Stomach (tissue), 9 donors: ENCODE data around the gene PAK6. TPM values are rescaled to one million over a fixed set of nuclear protein-coding genes. Genes with fewer than 3 reads are reported as not detected.

Experiments
- DNase-seq, 2 donors: peaks; one replicate each; pipeline versions ENCODE4 v3.0.0 to v3.0.0-alpha.2; 2013 to 2019
- H3K27ac ChIP-seq, 5 donors: fragments of 200-600 bp in 4 of 5; sonication (generic) in 4 of 5; one replicate each; pipeline ENCODE4 v1.5.1; 2013 to 2019; ENCODE audit warnings: mild to moderate bottlenecking in 1 of 5, moderate library complexity in 1 of 5
- H3K27me3 ChIP-seq, 3 donors: fragments of 200-600 bp; sonication (generic); one replicate each; pipeline ENCODE4 v1.5.1; 2017 to 2019; ENCODE audit warnings: mixed run types in 1 of 3
- H3K36me3 ChIP-seq, 4 donors: fragments of 200-600 bp; sonication (generic); 1 replicate in 3 of 4; 2 replicates in 1 of 4; pipeline ENCODE4 v1.5.1; 2016 to 2019
- H3K4me1 ChIP-seq, 4 donors: fragments of 200-600 bp; sonication (generic); one replicate each; pipeline ENCODE4 v1.5.1; 2016 to 2019
- H3K4me3 ChIP-seq, 4 donors: fragments of 200-600 bp; sonication (generic) in 3 of 4; one replicate each; pipeline ENCODE4 v1.5.1; 2016 to 2019; ENCODE audit warnings: mild to moderate bottlenecking in 1 of 4
- H3K9me3 ChIP-seq, 4 donors: fragments of 200-600 bp; sonication (generic); one replicate each; pipeline ENCODE4 v1.5.1; 2016 to 2019
- EP300 ChIP-seq: sonication (generic); formaldehyde crosslinking; IDR thresholded peaks from one replicate; pipeline ENCODE4 v1.6.1; 2017; ENCODE audit warnings: antibody characterized with exemption
- POLR2A ChIP-seq, 4 donors: fragments of 450-650 bp; IDR thresholded peaks; one replicate each; pipeline ENCODE4 v1.6.1; 2016; ENCODE audit warnings: antibody characterized with exemption in 4 of 4, control low read depth in 2 of 4, mild to moderate bottlenecking in 1 of 4, moderate library complexity in 1 of 4
- POLR2AphosphoS5 ChIP-seq, 3 donors: sonication (generic); formaldehyde crosslinking; IDR thresholded peaks; one replicate each; pipeline ENCODE4 v1.6.1; 2016; ENCODE audit warnings: antibody characterized with exemption in 3 of 3
- WGBS, 5 donors: extraction: QIAGEN DNeasy Blood & Tissue Kit in 3 of 5; methylation state at CpG; one replicate each; pipeline versions ENCODE4 v1.1.5 to v1.1.7; 2013 to 2018; 5-methylcytosine and 5-hydroxymethylcytosine counted together
- intact Hi-C: fragments of 100-400 bp; cut with DNase I; formaldehyde crosslinking; loops from one replicate; pipeline ENCODE4 v1.15.1; 2023; ENCODE audit warnings: low total_unique reads
- polyA plus RNA-seq, 3 donors: library from polyadenylated mRNA; stranded (reverse); fragments of 200-250 nt; gene quantifications; one replicate each; pipeline ENCODE4 v1.2.3, GENCODE V29; 2013
- total RNA-seq, 5 donors: library from RNA; depleted of rRNA; stranded (reverse); fragments of >200 nt; gene quantifications; one replicate each; pipeline versions ENCODE4 v1.1.0 to v1.2.3, GENCODE V29; 2014 to 2016
- TF ChIP-seq, protein P1 (sequence below), 7 experiments: fragments of 450-650 bp in 4 of 7; fragments of 200-600 bp in 3 of 7; sonication (generic) in 3 of 7; IDR thresholded peaks; one replicate each; pipeline ENCODE4 v1.5.1; 2016 to 2019; ENCODE audit warnings: antibody characterized with exemption in 7 of 7, control low read depth in 2 of 7, mild to moderate bottlenecking in 1 of 7
- donor health status: healthy with polysubstance abuse.
- donor health status: Bipolar disorder and iron deficiency.
- donor health status: healthy.

PAK6 gene
- total and polyA plus RNA-seq, 8 donors = under 0.01 to 91.9 (median 6.2) TPM

DNA sequence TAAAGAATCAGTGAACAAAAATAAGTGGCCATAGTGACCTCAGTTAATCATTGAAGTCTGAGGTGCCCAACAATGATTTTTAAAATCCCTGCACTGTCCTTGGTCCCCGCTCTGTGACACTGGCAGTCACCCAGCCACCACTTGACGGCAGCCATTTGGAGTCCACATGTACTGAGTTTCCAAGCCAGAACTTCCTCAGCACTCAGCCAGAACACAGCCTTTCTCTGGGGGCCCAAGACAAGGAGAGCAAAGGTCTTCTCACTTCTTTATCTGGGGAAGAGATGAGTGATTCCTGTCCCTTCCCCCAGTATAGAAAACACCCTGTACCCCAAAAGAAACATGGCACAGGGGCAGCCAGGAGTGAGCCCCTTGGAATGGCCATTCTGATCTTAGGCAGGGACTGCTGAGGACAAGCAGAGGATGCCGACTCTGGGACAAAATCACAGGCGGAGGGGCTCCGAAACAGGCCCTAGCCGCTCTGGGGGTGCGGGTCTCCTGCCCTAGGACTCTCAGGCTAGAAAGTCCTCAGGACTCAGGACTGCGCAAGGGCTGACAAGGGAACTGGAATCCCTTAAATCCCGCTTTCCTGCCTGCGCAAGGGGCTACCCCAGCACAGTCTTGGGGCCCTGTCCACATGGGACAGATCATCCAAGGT lies 12.8 kb downstream of the PAK6 start:
- WGBS, 5 donors = 88 to 95% (median 89%) methylated on average over 5 to 10 of the region's 10 CpGs
- peaks cover 12 to 30% (median 24%) of the 10 kb centered on the region in 4 donors for H3K4me1 ChIP-seq
- intact Hi-C loops = no loop called here
- no peak for DNase-seq
- TF ChIP-seq POLR2AphosphoS5 (IDR thresholded peaks at IDR 0.05) (no peak), POLR2A (IDR thresholded peaks at IDR 0.05) (no peak), EP300 (no peak)
- TF ChIP-seq, protein P1, sequence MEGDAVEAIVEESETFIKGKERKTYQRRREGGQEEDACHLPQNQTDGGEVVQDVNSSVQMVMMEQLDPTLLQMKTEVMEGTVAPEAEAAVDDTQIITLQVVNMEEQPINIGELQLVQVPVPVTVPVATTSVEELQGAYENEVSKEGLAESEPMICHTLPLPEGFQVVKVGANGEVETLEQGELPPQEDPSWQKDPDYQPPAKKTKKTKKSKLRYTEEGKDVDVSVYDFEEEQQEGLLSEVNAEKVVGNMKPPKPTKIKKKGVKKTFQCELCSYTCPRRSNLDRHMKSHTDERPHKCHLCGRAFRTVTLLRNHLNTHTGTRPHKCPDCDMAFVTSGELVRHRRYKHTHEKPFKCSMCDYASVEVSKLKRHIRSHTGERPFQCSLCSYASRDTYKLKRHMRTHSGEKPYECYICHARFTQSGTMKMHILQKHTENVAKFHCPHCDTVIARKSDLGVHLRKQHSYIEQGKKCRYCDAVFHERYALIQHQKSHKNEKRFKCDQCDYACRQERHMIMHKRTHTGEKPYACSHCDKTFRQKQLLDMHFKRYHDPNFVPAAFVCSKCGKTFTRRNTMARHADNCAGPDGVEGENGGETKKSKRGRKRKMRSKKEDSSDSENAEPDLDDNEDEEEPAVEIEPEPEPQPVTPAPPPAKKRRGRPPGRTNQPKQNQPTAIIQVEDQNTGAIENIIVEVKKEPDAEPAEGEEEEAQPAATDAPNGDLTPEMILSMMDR (IDR thresholded peaks at IDR 0.05) = no peak
- H3K27me3 ChIP-seq = peaks cover 0 to 30% (median 17%) of the 10 kb centered on the region in 3 donors
- no peak overlapping the region for H3K27ac ChIP-seq
- no peaks in the 10 kb centered on the region for H3K36me3 ChIP-seq
- peak overlapping the region in 2 of 4 donors; percentile 55 to 74 for H3K4me3 ChIP-seq
- no peaks in the 10 kb centered on the region for H3K9me3 ChIP-seq

GRCh38 chr15:40252141-40252437 lies 13.2 kb downstream of the PAK6 start:
- peaks cover 12 to 30% (median 24%) of the 10 kb centered on the region in 4 donors for H3K4me1 ChIP-seq
- no peak for DNase-seq
- H3K36me3 ChIP-seq = no peaks in the 10 kb centered on the region
- peak overlapping the region; percentile 55 to 74 (median 62) for H3K4me3 ChIP-seq
- TF ChIP-seq EP300 = no peak
- no peak for TF ChIP-seq POLR2A (IDR thresholded peaks at IDR 0.05)
- TF ChIP-seq, protein P1 (IDR thresholded peaks at IDR 0.05) = no peak
- no peak for TF ChIP-seq POLR2AphosphoS5 (IDR thresholded peaks at IDR 0.05)
- peaks cover 0 to 33% (median 17%) of the 10 kb centered on the region in 3 donors for H3K27me3 ChIP-seq
- 26 to 43% (median 39%) methylated on average over 17 to 27 of the region's 27 CpGs for WGBS, 5 donors
- H3K9me3 ChIP-seq = no peaks in the 10 kb centered on the region
- intact Hi-C loops = no loop called here
- peak overlapping the region in 3 of 5 donors; percentile 36 to 74 (median 62) for H3K27ac ChIP-seq

- WGBS, 5 donors = 1 to 3% (median 1%) methylated on average over 20 to 82 of the region's 82 CpGs
- no peaks in the 10 kb centered on the region for H3K9me3 ChIP-seq
- peaks cover 12 to 30% (median 24%) of the 10 kb centered on the region in 4 donors for H3K4me1 ChIP-seq
- peak overlapping the region; percentile 55 to 74 (median 62) for H3K4me3 ChIP-seq
- peak overlapping the region; percentile 36 to 74 (median 51) for H3K27ac ChIP-seq
- TF ChIP-seq, protein P1 (IDR thresholded peaks at IDR 0.05) = no peak
- peak in 1 of 3 donors; percentile 33 for TF ChIP-seq POLR2AphosphoS5 (IDR thresholded peaks at IDR 0.05)
- H3K27me3 ChIP-seq = peaks cover 0 to 34% (median 17%) of the 10 kb centered on the region in 3 donors
- H3K36me3 ChIP-seq = no peaks in the 10 kb centered on the region
- DNase-seq = peak; percentile 70 to 88
- intact Hi-C loops = no loop called here
Measured at GRCh38 chr15:40252438-40253166, 13.7 kb downstream of the PAK6 start.

DNA sequence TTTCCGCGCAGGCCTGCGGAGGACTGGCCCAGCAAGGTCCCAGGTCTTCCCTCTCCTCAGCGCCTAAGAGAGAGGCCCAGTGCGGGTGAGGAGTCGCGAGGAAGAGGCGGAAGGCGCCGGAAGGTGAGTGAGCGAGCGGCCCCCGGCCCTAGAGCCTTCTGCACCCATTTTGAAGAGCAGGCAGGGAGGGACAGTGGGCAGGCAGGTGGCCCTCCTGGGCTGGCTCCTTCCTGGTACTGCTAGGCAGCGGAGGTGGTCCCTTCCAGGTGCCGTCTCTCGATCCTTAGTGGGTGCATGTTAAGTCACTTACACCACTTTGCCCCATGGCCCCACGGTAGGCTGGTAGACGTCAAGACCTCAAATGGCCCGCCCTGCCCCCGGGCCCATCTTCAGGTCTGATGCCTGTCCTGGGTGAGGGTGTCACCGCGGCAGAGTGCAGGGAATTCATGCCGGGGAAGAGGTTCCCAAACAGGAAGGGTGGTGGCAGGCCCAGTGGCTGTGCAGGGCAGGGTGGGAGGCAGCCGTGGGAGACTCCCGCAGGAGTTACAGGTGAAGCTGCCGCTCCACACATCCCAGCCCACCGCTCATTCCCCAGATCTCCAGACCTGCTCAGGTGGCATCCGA lies 14.4 kb downstream of the PAK6 start:
- Histone ChIP-seq H3K27ac (peak overlapping the region in 4 of 5 donors; percentile 36 to 74 (median 54)), H3K4me1 (peaks cover 12 to 30% (median 24%) of the 10 kb centered on the region in 4 donors), H3K4me3 (peak overlapping the region; percentile 55 to 74 (median 62)), H3K9me3 (no peaks in the 10 kb centered on the region), H3K27me3 (peaks cover 0 to 34% (median 17%) of the 10 kb centered on the region in 3 donors), H3K36me3 (no peaks in the 10 kb centered on the region)
- intact Hi-C loops = no loop called here
- WGBS, 5 donors = 24 to 43% (median 28%) methylated on average over 20 to 28 of the region's 28 CpGs
- TF ChIP-seq POLR2AphosphoS5 (IDR thresholded peaks at IDR 0.05) (no peak), POLR2A (IDR thresholded peaks at IDR 0.05) (no peak), EP300 (no peak)
- TF ChIP-seq, protein P1 (IDR thresholded peaks at IDR 0.05) = no peak
- no peak for DNase-seq
